22Rv1 (cell line): ENCODE results near the gene SLC9A7.

Experiments
- CTCF ChIP-seq: fragments of 450-650 bp; IDR thresholded peaks from 2 replicates; pipeline ENCODE4 v1.5.1; 2017; ENCODE audit warnings: mild to moderate bottlenecking
- ZFX ChIP-seq: fragments of 450-650 bp; IDR thresholded peaks from 2 replicates; pipeline ENCODE4 v1.6.1; 2017; ENCODE audit warnings: antibody characterized with exemption, borderline replicate concordance

- no peak for TF ChIP-seq CTCF
- TF ChIP-seq ZFX = no peak
These were observed 186.5 kb downstream of the SLC9A7 start for GRCh38 chrX:46572340-46572936.
